GM19035 (cell line): Measurements from ENCODE around the gene MAP3K20.
"Not testable (repeated sequence)": the region's sequence is repeated elsewhere in the genome, so short reads cannot be mapped to it uniquely, and the experiment has no call there.

Experiments used
- ATAC-seq: cut with Tn5 transposase; IDR thresholded peaks from one replicate; pipeline ENCODE4 v1.9.1; 2021; ENCODE audit not compliant: unreplicated experiment

MAP3K20 gene

DNA sequence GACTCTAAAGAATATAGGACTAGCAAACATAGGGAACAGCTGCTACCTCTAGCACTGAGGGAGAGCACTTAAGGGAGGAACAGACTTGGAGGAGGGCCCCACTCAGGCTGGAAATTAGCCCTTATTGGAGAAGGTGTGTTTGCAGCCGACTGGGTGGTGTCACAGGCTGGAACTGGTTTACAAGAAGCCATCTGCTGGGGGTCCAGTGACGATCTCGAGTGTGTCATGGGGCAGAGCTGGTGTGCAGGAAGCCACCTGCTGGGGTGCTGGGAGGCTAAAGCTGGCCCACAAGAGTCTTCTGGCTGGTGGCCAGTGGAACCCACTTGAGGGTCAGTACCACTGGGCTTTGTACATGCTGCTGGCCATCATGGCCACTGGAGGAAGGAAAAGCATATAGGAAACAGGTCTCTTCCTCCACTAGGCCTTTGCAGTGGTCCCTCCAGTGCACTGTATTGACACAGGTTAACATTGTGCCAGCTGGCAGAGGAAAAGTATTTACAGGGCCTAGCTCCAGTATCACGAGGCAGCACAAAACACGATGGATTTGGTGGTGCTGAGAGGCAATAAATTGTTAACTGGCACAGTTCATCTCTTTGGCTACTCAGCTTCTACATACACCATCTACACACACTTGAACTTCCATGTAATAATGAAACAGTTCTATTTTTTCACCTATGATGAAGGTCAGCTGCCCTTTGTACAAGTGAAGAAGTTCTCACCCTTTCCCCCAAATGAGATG, 43.6 kb downstream of the MAP3K20 start:
- peak; percentile 54 for ATAC-seq

DNA sequence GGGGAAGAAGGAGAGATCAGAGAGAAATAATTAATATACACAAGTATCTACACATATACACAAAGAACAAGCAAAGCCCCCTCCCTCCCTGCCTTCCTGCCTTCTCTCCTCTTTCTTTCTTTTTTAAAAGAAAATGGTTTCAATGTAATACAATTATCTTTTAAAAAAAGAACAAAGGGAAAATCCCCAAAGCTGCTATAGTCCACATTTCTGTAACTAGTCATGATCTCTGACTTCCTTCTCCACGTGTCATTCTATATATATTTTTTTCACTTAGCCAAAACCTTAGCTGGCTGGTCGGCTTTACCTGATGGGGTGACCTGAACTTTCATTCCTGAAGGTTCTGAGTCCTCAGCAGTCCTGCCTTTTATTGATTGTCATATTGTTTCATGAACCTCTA, 44.3 kb downstream of the MAP3K20 start:
- ATAC-seq, result no peak

DNA sequence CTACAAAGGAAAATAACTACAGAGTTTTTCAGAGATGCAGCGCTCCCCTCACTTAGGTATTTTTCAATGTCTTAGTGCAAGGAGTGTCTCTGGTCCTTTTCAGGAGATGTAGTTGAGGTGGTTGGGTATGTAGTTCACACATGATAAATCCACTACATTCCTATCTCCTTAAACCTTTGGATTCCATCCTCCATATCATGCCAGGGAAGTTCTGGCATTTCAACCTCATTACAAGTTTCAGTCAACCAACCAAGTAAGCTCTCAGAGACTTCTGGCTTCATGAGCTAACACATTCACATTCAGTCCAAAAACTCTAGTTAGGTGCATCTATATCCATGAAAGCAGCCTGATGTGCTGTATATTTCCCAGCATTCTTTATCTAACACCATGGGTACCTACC, 47.3 kb downstream of the MAP3K20 start:
- no peak for ATAC-seq

DNA sequence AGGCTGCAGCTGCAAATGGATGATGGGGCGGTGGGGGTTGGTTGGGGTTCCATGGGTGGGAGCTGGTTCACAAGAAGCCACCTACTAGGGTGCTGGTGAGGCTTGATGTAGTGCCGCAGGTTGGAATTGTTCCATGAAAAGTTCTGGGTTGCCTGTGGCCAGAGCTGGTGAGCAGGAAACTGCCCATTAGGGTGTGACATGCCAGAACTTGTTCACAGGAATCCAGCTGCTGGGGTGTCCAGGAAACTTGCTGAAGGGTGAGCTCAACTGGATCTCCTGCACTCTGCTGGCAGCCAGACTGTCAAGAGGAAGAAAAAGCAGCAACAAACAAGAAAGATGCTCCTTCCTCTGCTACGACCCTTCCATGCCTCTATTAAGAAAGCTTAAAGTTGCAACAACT, 48.8 kb downstream of the MAP3K20 start:
- ATAC-seq, result no peak

DNA sequence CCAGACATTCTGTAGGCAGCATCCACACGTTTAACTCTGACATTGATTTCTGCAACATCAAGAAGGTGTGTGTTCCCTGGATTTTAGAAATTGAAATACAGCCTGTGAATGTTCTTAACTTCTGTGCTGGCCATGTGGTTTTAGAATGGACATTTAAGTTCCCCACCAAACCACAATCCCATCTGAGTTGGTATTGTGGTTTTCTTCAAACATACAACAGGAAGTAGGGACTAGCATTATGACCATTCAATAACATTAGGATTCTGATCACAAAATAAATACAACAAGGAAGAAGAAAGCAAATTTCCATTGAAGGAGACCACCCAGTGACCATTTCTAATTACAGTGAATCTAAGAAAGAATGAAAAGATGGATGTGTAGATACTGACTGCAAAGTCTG, 51.2 kb downstream of the MAP3K20 start:
- no peak for ATAC-seq

DNA sequence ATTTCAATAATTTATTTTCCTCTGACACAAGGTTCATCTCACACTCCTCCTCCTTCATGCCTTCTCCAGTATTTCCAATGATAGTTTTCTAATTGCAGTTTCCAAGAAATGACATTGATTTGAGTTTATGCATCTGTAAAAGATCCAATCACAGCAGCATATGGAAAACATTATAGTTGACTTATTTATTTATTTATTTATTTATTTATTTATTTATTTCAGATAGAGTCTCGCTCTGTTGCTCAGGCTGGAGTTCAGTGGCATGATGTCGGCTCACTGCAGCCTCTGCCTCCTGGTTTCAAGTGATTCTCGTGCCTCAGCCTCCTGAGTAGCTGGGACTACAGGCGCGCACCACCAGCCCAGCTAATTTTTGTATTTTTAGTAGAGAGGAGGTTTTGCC, 52.5 kb downstream of the MAP3K20 start:
- not testable (repeated sequence) for ATAC-seq

- no peak for ATAC-seq
Measured at GRCh38 chr2:173130496-173131465, 55.1 kb downstream of the MAP3K20 start.

- no peak for ATAC-seq
Measured at GRCh38 chr2:173132531-173132930, 56.9 kb downstream of the MAP3K20 start.

- ATAC-seq, result no peak
Measured at GRCh38 chr2:173134703-173135102, 59.1 kb downstream of the MAP3K20 start.

- ATAC-seq, result no peak
Measured at GRCh38 chr2:173136067-173136466, 60.4 kb downstream of the MAP3K20 start.

DNA sequence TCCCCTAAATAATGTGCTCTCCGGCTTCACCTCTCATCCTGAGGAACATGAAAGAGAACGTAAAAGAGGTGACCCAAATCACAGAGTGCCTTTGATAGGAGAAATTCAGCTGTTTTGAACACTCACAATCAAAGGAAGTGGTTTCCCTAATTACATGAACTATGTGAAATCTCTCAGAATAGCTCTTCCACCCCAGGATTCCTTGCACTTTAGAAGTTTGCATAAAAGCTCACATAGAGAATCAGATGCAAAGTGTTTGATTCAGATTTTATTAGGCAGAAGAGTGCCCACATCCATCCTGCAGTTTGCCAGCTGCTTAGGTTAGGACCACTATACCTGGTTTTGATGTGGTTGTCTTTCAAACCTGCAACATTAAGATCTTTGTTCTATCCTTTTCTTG, 61.0 kb downstream of the MAP3K20 start:
- ATAC-seq, result no peak

DNA sequence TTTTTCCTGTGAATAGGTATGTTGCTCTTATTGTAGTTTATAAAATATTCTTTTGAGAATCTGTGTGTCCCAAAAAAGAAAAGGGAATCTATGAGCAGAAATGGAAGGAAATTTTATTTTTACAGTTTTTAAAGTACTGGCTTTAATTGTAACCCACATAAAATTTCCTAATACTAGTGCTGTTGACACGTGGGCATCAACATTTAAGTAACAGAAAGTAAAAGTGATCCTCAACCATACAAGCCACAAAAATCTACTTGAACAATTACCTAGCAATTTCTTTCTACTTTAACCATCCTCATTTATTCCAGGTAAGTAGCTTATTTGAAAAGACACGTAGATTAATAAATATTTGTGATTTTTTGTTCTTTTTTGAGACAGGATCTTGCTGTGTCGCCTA, 62.0 kb downstream of the MAP3K20 start:
- ATAC-seq, result no peak

DNA sequence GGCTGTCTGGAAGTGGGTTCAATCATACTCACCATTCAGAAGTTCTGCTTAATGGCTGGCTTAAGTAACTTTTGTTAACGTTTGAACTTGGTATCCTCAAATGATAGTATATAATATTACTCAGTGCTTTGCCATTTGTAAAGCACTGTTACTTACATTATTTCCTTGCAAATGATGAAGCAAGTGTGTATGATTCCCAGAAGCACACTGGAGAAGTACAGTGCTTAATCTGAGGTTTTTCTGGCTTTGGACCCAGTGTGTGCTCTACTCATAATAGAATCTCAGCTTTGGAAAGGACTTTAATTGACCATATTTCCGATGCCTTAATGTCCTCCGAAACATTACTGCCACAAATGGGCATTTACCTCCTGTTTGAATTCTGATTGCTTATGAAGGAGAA, 63.3 kb downstream of the MAP3K20 start:
- ATAC-seq, result no peak

GRCh38 chr2:173141666-173142065, 66.0 kb downstream of the MAP3K20 start:
- ATAC-seq, result no peak

DNA sequence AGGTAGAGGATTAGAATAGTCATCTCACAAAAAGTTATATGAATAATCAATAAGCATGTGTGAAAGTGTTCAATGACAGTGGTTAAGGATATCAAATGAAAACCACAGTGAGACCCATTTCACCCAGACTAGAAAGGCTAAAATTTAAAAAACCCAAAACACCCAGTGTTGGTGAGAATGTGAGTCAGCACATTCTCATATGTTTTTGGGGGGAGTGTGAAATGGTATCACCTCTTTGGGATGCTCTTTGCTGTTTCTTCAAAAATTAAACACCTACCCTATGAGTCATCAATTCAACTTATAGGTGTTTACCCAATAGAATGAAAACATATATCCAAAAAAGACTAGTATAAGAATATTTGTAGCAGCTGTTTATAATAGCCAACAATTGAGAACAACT, 69.8 kb downstream of the MAP3K20 start:
- no peak for ATAC-seq

DNA sequence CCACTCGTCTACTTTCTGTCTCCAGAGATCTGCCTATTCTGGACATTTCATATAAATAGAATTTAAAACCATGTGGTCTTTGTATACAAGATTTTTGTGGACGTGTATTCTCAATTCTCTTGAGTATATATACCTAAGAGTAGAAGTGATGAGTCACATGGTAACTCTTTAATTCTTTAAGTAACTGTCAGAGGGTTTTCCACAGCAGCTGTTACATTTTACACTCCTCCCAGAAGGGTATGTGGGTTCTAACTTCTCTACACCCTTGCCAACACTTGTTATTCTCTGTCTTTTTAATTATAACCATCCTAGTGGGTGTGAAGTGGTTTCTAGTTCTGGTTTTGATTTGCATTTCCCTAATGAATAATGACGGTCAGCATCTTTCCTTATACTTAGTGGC, 70.9 kb downstream of the MAP3K20 start:
- ATAC-seq, result no peak

DNA sequence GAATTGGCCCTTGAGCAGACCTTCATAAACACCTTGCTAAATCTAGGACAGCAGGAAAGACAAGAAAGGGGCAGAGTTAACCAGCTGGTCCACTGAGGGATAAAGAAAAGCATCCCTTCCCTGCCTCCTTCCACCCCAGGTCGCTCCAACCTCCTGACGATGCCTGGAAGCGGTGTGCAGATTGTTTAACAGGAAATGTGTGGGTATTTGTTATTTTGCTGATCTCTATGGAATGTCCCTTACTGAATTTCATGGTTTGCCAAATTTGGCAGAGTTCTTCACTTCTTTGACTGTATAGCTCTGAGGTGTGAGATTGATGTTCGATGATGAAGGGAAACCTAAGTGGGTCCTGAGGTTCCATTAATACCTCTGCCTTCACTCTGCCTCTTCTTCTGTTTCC, 72.9 kb downstream of the MAP3K20 start:
- no peak for ATAC-seq

DNA sequence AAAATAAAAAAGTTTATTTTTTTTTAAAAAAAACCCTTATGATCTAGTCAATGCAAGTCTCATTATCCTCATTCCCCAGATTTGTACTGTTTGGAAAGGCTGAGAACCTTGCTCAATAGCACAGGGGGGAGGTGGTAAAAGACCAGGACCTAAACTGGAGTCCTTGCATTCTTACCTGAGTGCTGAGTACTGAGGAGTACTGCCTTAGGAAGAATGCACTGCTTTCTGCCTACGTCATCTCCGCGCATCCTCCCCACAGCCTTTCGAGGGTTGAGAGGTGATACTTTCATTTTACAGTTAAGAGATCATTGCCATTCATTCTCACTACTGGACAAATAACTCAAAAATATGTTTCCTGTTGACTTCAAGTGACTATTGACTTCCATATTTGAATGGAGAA, 73.8 kb downstream of the MAP3K20 start:
- ATAC-seq, result peak; percentile 80

GRCh38 chr2:173150087-173150486, 74.4 kb downstream of the MAP3K20 start:
- no peak for ATAC-seq

GRCh38 chr2:173150963-173151362, 75.3 kb downstream of the MAP3K20 start:
- no peak for ATAC-seq

- peak; percentile 57 for ATAC-seq
Measured at GRCh38 chr2:173151671-173152401, 76.2 kb downstream of the MAP3K20 start.
